GM21515 (cell line): ENCODE results near the gene TNFAIP3.
"Not testable (repeated sequence)": the region's sequence is repeated elsewhere in the genome, so short reads cannot be mapped to it uniquely, and the experiment has no call there.

ENCODE experiments used
- ATAC-seq: cut with Tn5 transposase; IDR thresholded peaks from one replicate; pipeline ENCODE4 v1.9.1; 2021; ENCODE audit not compliant: unreplicated experiment

TNFAIP3 gene

GRCh38 chr6:137844327-137844726, 22.7 kb upstream of the TNFAIP3 start:
- not testable (repeated sequence) for ATAC-seq

GRCh38 chr6:137844773-137845172, 22.3 kb upstream of the TNFAIP3 start:
- ATAC-seq, result not testable (repeated sequence)

GRCh38 chr6:137845460-137845859, 21.6 kb upstream of the TNFAIP3 start:
- ATAC-seq, result no peak

- no peak for ATAC-seq
Measured at GRCh38 chr6:137846274-137846673, 20.8 kb upstream of the TNFAIP3 start.

- ATAC-seq, result peak; percentile 62
Measured at GRCh38 chr6:137846772-137847313, 20.2 kb upstream of the TNFAIP3 start.

GRCh38 chr6:137847748-137848147, 19.3 kb upstream of the TNFAIP3 start:
- ATAC-seq, result no peak

- ATAC-seq, result no peak
Measured at GRCh38 chr6:137848672-137849071, 18.4 kb upstream of the TNFAIP3 start.

- ATAC-seq, result no peak
Measured at GRCh38 chr6:137849181-137849980, 17.7 kb upstream of the TNFAIP3 start.

- no peak for ATAC-seq
Measured at GRCh38 chr6:137849981-137850714, 16.9 kb upstream of the TNFAIP3 start.

GRCh38 chr6:137850816-137851602, 16.1 kb upstream of the TNFAIP3 start:
- no peak for ATAC-seq

GRCh38 chr6:137851669-137852068, 15.4 kb upstream of the TNFAIP3 start:
- ATAC-seq, result no peak

GRCh38 chr6:137852346-137852745, 14.7 kb upstream of the TNFAIP3 start:
- no peak for ATAC-seq

GRCh38 chr6:137852811-137853210, 14.2 kb upstream of the TNFAIP3 start:
- ATAC-seq, result no peak

GRCh38 chr6:137853569-137854213, 13.4 kb upstream of the TNFAIP3 start:
- ATAC-seq, result no peak

GRCh38 chr6:137856138-137856898, 10.7 kb upstream of the TNFAIP3 start:
- no peak for ATAC-seq

GRCh38 chr6:137859025-137859424, 8.0 kb upstream of the TNFAIP3 start:
- no peak for ATAC-seq

- no peak for ATAC-seq
Measured at GRCh38 chr6:137860394-137861005, 6.6 kb upstream of the TNFAIP3 start.

- ATAC-seq, result no peak
Measured at GRCh38 chr6:137861550-137862337, 5.3 kb upstream of the TNFAIP3 start.
